ENCODE results near the gene WWC2.

The WWC2 gene

GRCh38 chr4:183360161-183360919 is 261.3 kb downstream of the WWC2 start:
- DNase-seq: no peak

GRCh38 chr4:183362036-183362435 is 263.0 kb downstream of the WWC2 start:
- no peak for DNase-seq

GRCh38 chr4:183362916-183363542 is 264.0 kb downstream of the WWC2 start:
- DNase-seq: no peak

GRCh38 chr4:183364025-183364424 is 265.0 kb downstream of the WWC2 start:
- DNase-seq: no peak

- no peak for DNase-seq
Measured at GRCh38 chr4:183366206-183366835, 267.3 kb downstream of the WWC2 start.

- DNase-seq: no peak
Measured at GRCh38 chr4:183369073-183369472, 270.0 kb downstream of the WWC2 start.
